Endothelial cell of umbilical vein (primary cell): ENCODE measurements around the gene MS4A3.

Experiments used
- CTCF ChIP-seq, 2 donors: IDR thresholded peaks; 1 replicate in 1 of 2; 2 replicates in 1 of 2; pipeline ENCODE4 v1.5.1; 2011; ENCODE audit warnings: low read length in 2 of 2, mild to moderate bottlenecking in 2 of 2, moderate library complexity in 2 of 2, control low read depth in 1 of 2, inconsistent platforms in 1 of 2, low read depth in 1 of 2; ENCODE audit not compliant: insufficient read depth in 1 of 2; ENCODE audit errors: extremely low read depth in 1 of 2
- EZH2 ChIP-seq: IDR thresholded peaks from 2 replicates; pipeline ENCODE4 v1.6.1; 2012; ENCODE audit warnings: borderline replicate concordance, low read depth, mild to moderate bottlenecking, moderate library complexity, low read length, inconsistent platforms; ENCODE audit not compliant: severe bottlenecking
- FOS ChIP-seq: IDR thresholded peaks from 2 replicates; pipeline ENCODE4 v1.6.1; 2011; ENCODE audit warnings: mild to moderate bottlenecking, low read length, moderate library complexity, borderline replicate concordance; ENCODE audit not compliant: insufficient read depth
- JUN ChIP-seq: IDR thresholded peaks from 2 replicates; pipeline ENCODE4 v1.6.1; 2011; ENCODE audit warnings: borderline replicate concordance, low read depth; ENCODE audit not compliant: insufficient read length, insufficient read depth
- MAX ChIP-seq: IDR thresholded peaks from 2 replicates; pipeline ENCODE4 v1.6.1; 2011; ENCODE audit not compliant: insufficient read depth, insufficient read length
- MYC ChIP-seq: IDR thresholded peaks from one replicate; pipeline ENCODE4 v1.6.1; 2011; ENCODE audit warnings: mild to moderate bottlenecking, low read depth, low read length
- POLR2A ChIP-seq: IDR thresholded peaks from 2 replicates; pipeline ENCODE4 v1.6.1; 2012; ENCODE audit warnings: low read depth, mild to moderate bottlenecking, control low read depth, low read length
- POLR2AphosphoS5 ChIP-seq: IDR thresholded peaks from 2 replicates; pipeline ENCODE4 v1.6.1; 2012; ENCODE audit warnings: low read depth, mild to moderate bottlenecking, control low read depth, low read length, moderate library complexity; ENCODE audit not compliant: insufficient read depth

- TF ChIP-seq CTCF (IDR thresholded peaks at IDR 0.05; ENCODE audit: extremely low read depth in 1 of 2, insufficient read depth in 1 of 2, low read depth in 1 of 2, low read length in 2 of 2), result no peak
- no peak for TF ChIP-seq POLR2A
- no peak for TF ChIP-seq POLR2AphosphoS5
- TF ChIP-seq FOS, result no peak
- no peak for TF ChIP-seq EZH2
- TF ChIP-seq MAX, result no peak
- TF ChIP-seq JUN, result no peak
- TF ChIP-seq MYC, result no peak
These were observed 22.3 kb downstream of the MS4A3 start for GRCh38 chr11:60078745-60079144.
